OCI-LY1 (cell line): ENCODE data around the gene DLG1.

ENCODE experiments used
- CTCF ChIP-seq: fragments of 200-600 bp; sonication (generic), shearing (Covaris generic); IDR thresholded peaks from 2 replicates; pipeline ENCODE4 v1.5.1; 2017; ENCODE audit warnings: mild to moderate bottlenecking, antibody characterized with exemption, low read length, moderate library complexity, mixed read lengths
- EZH2 ChIP-seq: fragments of 200-600 bp; sonication (generic), shearing (Covaris generic); IDR thresholded peaks from 2 replicates; pipeline ENCODE4 v1.8.0; 2017; ENCODE audit warnings: borderline replicate concordance, mixed run types, mild to moderate bottlenecking, antibody characterized with exemption, low read length, moderate library complexity, mixed read lengths

DNA sequence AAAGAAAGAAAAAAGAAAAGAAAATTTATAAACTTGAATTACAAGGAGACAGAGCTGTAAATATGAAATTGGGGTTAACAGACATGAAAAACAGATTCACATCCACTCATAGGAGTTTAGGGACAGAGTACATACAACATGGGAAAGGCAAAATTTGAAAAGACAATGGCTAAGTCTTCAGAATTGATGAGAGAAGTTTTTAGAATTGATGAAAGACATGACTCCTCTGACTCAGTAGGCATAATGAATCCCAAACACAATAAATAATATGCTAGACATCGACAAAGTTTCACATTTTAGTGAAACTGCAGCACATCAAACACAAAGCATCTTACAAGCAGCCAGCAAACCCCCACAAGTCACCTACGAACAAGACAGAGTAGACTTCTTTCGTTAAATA lies 184.4 kb downstream of the DLG1 start:
- TF ChIP-seq CTCF (no peak), EZH2 (no peak)
